AG10803 (cell line): ENCODE results near the gene NDUFA13.

Experiments
- DNase-seq: peaks from one replicate; pipeline ENCODE4 v3.0.0; 2010; ENCODE audit warnings: low read depth
- H3K4me3 ChIP-seq: 2 replicates; pipeline ENCODE4 v1.5.1; 2011; ENCODE audit warnings: mild to moderate bottlenecking, low read length, control low read depth
- CTCF ChIP-seq: conservative IDR thresholded peaks from 2 replicates; pipeline ENCODE4 v1.5.1; 2011; ENCODE audit warnings: mild to moderate bottlenecking, low read length, control low read depth, inconsistent platforms

The NDUFA13 gene

GRCh38 chr19:19486343-19487076 lies 29.5 kb upstream of the NDUFA13 start:
- no peak for DNase-seq
- TF ChIP-seq CTCF: no peak

DNA sequence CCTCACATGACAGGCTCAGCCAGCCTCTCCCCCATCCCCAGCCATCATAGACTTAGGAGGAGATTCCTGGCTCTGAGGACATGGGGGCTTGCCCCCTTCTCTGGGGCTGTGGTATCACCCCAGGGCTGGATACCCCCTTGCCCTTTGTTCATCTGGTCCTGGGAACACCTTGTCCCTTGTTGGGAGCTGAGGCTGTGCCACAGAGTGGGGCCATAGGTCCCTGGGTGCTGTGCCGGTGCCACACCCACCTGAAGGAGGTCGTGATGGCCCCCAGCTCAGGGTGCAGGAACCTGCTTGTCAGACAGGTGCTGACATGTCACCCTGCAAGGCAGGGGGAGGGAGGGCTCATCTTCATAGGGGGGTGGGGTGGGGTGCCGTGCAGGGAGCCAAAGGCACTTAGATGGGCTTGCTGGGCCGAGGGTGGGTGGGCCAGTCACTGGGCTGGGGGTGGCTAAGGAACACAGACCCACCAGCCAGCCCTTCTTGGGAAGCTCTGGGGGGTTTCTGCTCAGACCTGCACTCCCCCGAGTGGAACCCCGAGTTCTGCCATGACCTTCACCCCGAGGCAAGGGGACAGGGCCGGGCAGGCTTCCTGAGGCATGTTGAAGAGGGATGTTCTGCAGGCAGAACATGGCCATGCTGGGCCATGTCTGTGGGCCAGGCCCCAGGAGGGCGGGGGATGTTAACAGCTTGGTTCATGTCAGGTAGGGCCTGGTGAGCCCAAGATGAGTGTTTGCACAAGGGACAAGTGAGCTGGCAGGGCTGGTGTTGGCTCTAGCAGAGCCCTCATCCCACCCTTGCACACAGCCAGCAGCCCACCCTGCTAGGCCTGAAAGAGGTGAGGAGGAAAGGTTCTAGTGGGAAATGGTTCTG lies 28.7 kb upstream of the NDUFA13 start:
- no peak for DNase-seq
- H3K4me3 ChIP-seq: no peak overlapping the region
- no peak for TF ChIP-seq CTCF

More at GRCh38 chr19:19486343-19487076, 29.5 kb upstream of the NDUFA13 start:
- H3K4me3 ChIP-seq: no peak overlapping the region

GRCh38 chr19:19487950-19488874 lies 27.8 kb upstream of the NDUFA13 start:
- TF ChIP-seq CTCF: no peak
- H3K4me3 ChIP-seq: peak overlapping the region; percentile 39; the same call in 1 of the 2 replicates
- DNase-seq: no peak

DNA sequence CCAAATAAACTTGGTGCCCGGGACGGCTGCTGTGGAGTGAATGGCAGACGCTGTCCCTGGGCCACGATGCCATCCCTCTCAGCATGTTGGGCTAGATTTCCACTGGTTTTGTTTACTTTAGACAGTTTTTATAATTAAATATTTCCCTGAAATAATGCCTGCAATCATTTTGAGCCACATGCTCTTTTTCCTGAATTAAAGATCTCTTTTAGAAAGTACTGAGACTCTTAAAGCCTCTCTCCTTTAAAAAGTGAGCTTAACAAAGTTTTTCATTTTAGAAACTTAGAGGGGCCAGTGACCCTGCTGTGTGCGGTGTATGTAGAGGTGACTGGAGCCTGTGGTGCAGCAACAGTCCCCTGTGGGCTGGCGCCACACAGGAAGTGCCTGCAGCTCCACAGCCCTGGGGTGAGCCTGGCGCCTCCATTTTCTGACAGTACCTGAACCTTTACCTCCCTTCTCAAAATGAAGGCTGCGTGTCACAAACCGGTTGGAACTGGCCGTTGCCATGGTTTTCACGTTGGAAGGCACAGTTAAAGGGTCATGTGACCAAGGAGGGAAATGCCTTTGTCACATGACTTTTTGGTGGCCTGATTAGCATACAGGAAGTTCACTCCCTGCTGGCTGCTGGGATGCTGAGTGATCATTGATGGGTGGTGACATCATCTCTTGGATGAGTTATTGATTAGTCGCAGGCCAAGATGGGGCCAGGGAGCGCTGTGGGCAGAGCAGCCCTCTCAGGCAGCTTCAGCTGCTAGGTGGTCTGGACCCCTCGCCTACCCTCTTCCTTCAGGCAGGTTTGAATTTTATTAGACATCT lies 26.9 kb upstream of the NDUFA13 start:
- H3K4me3 ChIP-seq: peak overlapping the region; percentile 39
- no peak for TF ChIP-seq CTCF
- peak; percentile 96 for DNase-seq

- H3K4me3 ChIP-seq: no peak overlapping the region
- TF ChIP-seq CTCF: no peak
- no peak for DNase-seq
These were observed 26.2 kb upstream of the NDUFA13 start for GRCh38 chr19:19489804-19490204.
